CD4-positive, alpha-beta T cell treated with Interleukin-21 for 1 hour (primary cell): ENCODE measurements around the gene P2RX2.

Experiments used
- DNase-seq: peaks from one replicate; pipeline ENCODE4 v3.0.0-alpha.2; 2020

P2RX2 gene

DNA sequence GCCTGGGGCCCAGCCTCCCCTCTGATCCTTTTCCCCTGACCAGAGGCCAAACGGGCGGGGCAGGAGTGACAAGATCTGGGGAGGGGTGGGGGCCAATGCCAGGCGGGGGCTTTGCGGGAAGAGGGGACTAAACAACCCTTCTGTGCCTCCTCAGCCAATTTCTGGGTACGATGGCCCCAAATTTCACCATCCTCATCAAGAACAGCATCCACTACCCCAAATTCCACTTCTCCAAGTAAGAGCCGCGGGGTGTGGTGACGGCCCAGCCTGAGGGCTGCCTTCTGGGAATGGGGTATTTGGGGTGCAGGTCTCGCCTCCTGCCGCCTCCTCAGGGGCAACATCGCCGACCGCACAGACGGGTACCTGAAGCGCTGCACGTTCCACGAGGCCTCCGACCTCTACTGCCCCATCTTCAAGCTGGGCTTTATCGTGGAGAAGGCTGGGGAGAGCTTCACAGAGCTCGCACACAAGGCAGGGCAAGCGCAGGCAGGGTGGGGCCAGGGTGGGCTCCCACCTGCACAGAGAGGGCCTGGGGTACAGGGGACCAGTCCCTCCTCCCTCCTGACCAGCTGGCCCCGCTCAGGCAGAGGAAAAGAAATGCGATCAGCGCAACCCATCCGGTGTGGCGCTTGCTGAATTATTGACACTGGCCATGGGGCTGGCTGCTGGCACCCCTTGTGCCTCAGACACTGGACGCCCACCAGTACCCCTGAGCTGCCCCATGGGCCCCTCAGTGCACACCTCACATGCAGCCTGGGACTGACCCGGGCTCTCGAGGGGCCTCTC lies 1.7 kb downstream of the P2RX2 start:
- DNase-seq: no peak

DNA sequence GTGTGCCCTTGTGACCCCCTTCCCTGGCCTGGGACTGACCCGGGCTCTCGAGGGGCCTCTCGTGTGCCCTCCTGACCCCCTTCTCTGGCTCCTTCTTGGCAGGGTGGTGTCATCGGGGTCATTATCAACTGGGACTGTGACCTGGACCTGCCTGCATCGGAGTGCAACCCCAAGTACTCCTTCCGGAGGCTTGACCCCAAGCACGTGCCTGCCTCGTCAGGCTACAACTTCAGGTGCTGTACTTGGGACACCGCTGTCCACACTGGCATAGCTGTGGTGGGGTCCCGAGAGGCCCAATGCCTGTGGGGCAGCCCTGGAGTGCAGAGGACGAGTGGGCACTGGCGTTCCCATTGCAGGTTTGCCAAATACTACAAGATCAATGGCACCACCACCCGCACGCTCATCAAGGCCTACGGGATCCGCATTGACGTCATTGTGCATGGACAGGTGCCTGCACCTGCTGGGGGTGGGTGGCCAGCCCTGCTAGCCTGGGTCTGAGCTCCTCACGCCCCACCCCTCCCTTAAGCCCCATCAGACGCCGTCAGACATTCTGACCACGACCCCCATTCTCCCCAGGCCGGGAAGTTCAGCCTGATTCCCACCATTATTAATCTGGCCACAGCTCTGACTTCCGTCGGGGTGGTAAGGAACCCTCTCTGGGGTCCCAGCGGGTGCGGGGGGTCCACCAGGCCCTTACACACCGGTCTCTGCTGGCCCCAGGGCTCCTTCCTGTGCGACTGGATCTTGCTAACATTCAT lies 2.5 kb downstream of the P2RX2 start:
- no peak for DNase-seq

- no peak for DNase-seq
Measured at GRCh38 chr12:132621657-132622435, 3.3 kb downstream of the P2RX2 start.

- DNase-seq: no peak
Measured at GRCh38 chr12:132622437-132623071, 4.0 kb downstream of the P2RX2 start.

DNA sequence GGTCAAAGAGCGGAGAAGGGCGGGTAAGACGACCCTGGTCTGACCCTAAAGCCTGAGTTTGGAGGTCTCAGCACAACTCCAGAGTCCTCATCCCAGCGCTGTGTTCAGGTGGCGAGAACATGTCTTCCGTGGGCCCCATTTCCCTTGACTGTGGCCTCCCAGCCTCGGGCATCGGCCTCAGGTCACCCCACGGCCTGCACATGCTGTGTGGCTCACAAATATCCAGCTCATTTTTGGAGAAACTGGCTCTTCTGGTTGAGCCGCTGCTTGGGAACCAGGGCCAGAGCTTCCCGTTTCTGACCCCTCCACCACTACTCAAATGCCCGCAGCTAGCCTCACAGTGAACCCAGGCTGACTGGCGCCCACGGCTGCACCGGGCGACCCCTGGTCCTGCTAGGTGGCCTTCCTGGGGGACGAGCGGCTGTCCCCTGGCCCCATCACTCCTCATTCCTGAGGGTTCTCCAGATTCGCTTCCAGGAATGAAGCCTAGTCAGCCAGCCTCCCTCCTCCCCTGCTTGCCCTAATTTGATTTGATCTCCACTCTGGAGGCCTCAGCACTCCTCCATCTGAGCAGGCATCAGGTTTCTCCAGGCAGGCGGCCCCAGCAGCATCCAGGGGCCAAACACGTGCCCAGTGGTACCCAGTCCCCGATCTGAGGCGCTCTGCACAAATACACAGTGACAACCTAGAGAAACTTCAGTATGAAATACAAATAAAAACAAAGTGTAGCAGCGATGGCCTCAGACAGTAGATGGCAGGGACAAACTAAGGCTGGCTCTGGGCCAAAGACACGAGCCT lies 4.7 kb downstream of the P2RX2 start:
- DNase-seq: no peak

- no peak for DNase-seq
Measured at GRCh38 chr12:132624186-132624855, 5.7 kb downstream of the P2RX2 start.

GRCh38 chr12:132624910-132625630 lies 6.5 kb downstream of the P2RX2 start:
- DNase-seq: no peak

DNA sequence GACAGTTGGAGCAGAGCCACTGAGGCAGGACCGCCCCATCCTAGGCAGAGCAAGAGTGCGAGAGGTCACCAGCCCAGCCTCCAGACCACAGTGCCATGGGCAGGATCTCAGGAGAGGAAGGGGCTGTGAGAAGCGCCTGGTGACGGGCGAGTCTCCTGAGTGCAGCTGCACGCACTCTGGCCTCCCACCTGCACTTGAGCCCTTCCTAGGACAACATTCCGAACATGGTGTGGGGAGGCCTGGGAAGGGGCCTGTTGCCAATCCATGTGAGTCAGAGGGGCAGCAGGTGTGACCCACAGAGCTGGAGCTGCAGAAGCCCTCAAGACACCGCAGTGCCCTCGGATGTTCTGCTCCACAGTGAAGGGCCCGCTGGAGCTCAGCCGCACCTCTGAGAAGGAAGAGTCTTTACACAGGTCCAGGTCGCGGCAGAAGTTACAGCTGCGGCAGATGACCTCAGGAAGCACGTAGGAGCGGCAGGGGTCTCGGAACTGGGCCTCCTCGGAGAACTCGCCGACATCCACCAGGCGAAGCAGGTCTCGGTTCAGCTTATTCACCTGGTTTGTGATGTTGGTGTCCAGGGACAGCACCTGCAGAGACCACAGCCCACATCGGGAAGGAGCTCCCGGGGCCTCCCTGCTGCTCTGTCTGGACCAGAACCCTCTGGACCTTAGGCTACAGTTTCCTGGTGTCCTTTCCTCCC lies 7.3 kb downstream of the P2RX2 start:
- no peak for DNase-seq

DNA sequence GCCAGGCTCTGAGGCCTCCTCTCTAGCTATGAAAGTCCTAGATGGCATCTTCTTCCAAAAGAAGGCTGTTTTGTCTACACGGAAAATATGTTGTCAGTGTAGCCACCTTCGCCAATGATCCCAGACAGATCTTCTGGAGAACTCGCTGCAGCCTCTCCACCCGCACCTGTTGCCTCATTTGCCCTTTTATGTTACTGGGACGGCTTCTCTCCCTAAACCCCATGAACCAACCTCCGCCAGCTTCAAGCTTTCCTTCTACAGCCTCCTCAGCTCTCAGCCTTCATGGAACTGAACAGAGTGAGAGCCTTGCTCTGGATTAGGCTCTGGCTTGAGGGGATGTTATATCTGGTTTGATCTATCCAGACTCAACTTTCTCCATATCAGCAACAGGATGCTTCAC lies 10.8 kb downstream of the P2RX2 start:
- no peak for DNase-seq

DNA sequence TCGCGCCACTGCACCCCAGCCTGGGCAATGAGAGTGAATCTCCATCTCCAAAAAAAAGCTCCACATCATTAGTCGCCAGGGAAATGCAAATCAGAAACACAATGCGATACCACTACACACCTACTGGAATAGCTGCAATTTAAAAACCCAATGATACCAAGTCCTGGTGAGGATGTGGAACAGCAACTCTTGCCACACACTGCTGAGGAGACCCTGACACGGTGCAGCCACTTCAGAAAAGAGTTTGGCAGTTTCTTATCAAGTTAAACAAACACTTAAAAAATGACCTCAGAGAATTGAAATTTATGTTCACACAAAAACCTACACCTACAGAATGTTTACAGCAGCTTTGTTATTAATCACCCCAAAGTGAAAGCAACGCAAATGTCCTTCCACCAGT lies 12.1 kb downstream of the P2RX2 start:
- no peak for DNase-seq

DNA sequence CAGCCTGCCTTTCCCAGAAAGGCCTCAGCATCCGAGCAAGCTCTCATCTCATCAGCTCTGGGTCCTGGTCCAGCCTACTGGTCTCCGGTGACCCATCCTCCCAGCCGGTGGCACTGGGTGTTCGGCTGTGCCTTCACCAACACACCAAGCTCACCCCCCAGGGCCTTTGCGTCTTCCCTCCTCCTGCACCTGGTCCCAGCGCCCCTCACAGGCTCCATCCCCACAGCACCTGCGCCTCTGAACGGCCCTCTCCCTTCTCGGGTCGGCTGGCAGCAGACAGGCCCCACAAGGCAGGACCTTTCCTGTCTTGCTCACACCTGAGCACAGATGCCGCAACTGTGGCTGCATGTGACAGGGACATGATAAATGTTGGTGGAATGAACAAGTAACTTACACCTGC lies 13.1 kb downstream of the P2RX2 start:
- DNase-seq: no peak

- no peak for DNase-seq
Measured at GRCh38 chr12:132632521-132633228, 14.1 kb downstream of the P2RX2 start.

DNA sequence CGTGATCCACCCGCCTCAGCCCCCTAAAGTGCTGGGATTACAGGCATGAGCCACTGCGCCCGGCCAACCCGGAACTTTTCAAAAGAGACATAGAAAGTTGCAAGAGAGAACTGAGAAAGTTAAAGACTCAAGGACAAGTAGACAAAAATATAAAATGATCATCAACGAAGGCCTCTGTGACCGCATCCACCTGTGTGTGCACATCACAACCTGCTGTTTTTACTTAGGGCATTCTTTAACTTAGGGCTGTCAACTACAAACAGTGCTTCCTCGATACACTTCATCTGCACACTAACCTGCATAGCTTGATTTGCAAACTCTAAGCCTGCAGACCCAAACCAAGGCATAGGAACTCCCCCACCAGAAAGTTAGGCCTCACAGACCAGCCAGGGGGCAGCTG lies 14.8 kb downstream of the P2RX2 start:
- DNase-seq: no peak

DNA sequence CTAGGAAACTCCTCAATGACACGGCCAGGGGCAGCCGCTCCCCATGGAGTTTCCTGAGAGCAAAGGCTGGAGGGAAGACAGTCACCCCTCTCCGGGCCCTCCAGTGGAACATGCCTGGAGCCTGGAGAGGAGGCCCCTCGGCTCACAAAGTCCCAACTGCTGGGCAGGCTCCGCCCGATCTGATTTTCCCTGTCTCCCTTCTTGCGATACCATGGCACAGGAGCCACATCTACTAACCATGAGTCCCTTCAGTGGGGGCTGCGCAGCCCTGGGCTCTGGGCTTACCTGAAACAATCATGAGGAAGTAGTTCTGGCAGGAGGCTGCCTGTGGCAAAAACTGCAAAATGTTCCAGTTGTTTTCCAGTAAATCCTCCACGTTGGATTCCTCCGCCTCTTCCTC lies 15.3 kb downstream of the P2RX2 start:
- no peak for DNase-seq

DNA sequence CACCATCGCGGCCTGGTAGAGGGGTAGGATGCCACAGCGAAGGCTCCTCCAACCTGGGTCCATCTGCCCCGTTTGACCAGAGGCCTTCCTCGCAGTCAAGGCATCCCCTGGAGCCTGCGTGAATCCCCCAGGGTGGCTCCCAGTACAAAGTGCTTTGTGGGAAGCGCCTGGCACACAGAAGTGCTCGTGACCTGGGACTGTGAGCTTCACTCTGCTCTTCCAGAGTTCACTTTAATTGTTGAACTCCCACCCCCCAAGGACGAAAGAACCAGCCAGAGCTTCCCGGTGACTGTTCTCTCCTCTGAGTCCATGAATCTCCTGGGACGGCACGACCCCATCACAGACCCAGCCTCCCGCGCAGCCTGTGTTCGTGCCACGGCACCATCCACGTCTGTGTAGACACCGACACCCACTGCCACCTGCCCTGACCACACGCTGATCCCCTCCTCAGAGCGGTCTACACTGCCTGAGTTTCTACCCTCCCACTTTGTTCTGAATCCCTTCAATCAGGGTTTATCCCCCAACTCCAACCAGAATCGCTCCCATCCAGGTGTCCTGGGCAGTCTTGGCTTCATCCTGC lies 15.9 kb downstream of the P2RX2 start:
- DNase-seq: no peak

DNA sequence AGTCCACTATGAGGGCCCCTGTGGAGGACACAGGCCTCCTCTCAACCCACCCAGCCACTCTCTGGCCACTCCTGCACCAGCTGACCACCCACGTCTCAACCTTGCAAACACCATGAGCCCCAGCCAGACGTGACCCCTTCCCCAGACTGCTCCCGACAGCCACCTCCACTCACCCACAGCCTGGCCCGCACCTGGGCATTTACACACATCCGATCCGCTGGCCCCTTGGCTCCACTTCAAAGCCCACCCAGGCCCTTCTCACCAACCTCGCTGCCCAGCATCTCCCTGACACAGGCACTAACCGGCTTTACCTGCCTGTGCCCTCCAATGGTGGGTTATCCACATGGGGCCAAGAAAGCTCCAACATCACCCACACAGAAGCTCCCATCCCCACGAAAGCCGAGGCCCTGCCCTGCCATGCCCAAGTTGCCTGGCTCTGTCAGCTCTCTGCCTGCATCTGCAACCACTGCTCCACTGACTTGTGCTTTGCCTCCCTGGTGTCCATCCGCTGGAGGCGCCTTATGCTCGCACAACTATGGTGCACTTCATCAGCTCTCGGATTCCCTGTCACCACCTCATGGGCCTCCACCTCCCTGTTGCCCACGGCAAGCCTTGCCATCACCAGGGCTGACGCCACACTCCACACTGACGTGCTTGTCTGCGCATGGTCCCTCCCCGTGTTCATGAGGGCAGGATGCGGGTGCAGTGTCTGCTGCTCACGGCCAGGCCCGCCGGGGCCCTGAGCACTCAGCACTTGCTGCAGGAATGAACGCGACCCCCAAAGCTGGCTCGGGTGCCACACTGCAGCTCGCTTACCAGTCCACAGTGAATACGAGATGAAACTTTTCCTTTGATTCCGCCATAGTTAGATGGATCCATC lies 16.7 kb downstream of the P2RX2 start:
- DNase-seq: no peak

DNA sequence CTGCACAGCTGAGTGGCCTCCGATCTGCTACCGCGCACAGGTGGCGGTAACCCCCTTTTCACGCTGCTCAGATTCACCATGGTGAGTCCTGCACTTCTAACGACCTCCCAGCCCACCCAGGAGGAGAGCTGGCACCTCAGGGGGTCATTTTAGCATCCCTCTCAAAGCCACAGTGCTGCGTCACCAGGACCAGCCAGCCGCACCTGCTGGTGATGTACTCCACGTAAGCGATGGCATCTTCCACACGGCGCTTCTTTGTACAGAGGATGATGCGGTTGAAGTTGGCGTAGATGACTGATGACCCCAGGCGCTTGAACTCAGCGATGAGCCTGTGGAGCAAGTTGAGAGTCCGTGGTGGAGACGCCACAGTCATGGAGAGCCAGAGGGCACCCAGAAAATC lies 19.2 kb downstream of the P2RX2 start:
- no peak for DNase-seq
